Activated CD8-positive, alpha-beta T cell treated with anti-CD3 and anti-CD28 coated beads, Interleukin-2, amount 10 ng/mL, durations not matched to agents 7 days and 5 days (primary cell): Measurements from ENCODE around the gene SLFNL1. TPM values are rescaled to one million over a fixed set of nuclear protein-coding genes. Genes with fewer than 3 reads are reported as not detected.

Experiments used
- ATAC-seq: fragments of 150-1000 bp; cut with Tn5 transposase; one replicate; pipeline ENCODE4 v1.10.0; 2021; ENCODE audit warnings: moderate library complexity
- CTCF ChIA-PET: fragments of 350-600 bp; sonication (Branson Sonifier 250); formaldehyde crosslinking; loops from one replicate; lab custom pipeline; 2021; ENCODE audit warnings: antibody characterized with exemption; lab: Charles Lee
- POLR2A ChIA-PET: fragments of 350-600 bp; sonication (Branson Sonifier 250); formaldehyde crosslinking; loops from one replicate; lab custom pipeline; 2021; ENCODE audit warnings: antibody characterized with exemption; lab: Charles Lee
- DNase-seq: peaks from one replicate; pipeline ENCODE4 v3.0.0-alpha.2; 2020
- H3K27ac Mint-ChIP-seq: one replicate; pipeline ENCODE4 v1.8.0; 2021; ENCODE audit warnings: mild to moderate bottlenecking, mixed read lengths
- H3K27me3 Mint-ChIP-seq: one replicate; pipeline ENCODE4 v1.8.0; 2021; ENCODE audit warnings: low read depth, mixed read lengths
- H3K36me3 Mint-ChIP-seq: one replicate; pipeline ENCODE4 v1.8.0; 2021; ENCODE audit warnings: low read depth, mixed read lengths
- H3K4me1 Mint-ChIP-seq: one replicate; pipeline ENCODE4 v1.8.0; 2021; ENCODE audit warnings: low read depth, mixed read lengths
- H3K4me3 Mint-ChIP-seq: one replicate; pipeline ENCODE4 v1.8.0; 2021; ENCODE audit warnings: mild to moderate bottlenecking, mixed read lengths
- H3K9me3 Mint-ChIP-seq: one replicate; pipeline ENCODE4 v1.8.0; 2022; ENCODE audit warnings: mixed read lengths; ENCODE audit not compliant: insufficient read depth
- total RNA-seq, 2 experiments: library from RNA; stranded (reverse); gene quantifications; one replicate each; pipeline ENCODE4 v1.2.3, GENCODE V29; 2021

The SLFNL1 gene
- total RNA-seq, 2 experiments from 2014 or later, result 0.29 to 0.40 TPM

- Mint-ChIP-seq H3K36me3 (peaks cover 29% of the 10 kb centered on the region), H3K27me3 (no peaks in the 10 kb centered on the region), H3K27ac (no peak overlapping the region), H3K4me1 (no peaks in the 10 kb centered on the region), H3K9me3 (no peaks in the 10 kb centered on the region), H3K4me3 (no peak overlapping the region)
- POLR2A ChIA-PET, result no interaction called here
- no peak for DNase-seq
- CTCF ChIA-PET, result no interaction called here
- no peak for ATAC-seq
Observed at GRCh38 chr1:41033272-41033671, 11.7 kb upstream of the SLFNL1 start.

GRCh38 chr1:41032147-41032546 lies 10.6 kb upstream of the SLFNL1 start:
- Mint-ChIP-seq H3K36me3 (peaks cover 33% of the 10 kb centered on the region), H3K4me3 (no peak overlapping the region), H3K27ac (no peak overlapping the region), H3K27me3 (no peaks in the 10 kb centered on the region), H3K4me1 (no peaks in the 10 kb centered on the region), H3K9me3 (no peaks in the 10 kb centered on the region)
- ATAC-seq (no peak), DNase-seq (no peak)
- ChIA-PET CTCF (no interaction called here), POLR2A (no interaction called here)

GRCh38 chr1:41030872-41031616 lies 9.5 kb upstream of the SLFNL1 start:
- ATAC-seq (no peak), DNase-seq (no peak)
- ChIA-PET POLR2A (interaction anchor here (1.0 kb wide), 1 partner anchor 14 kb away, joined by 3 read pairs; no protein-coding TSS in a partner anchor), CTCF (no interaction called here)
- no peak overlapping the region for H3K4me3 Mint-ChIP-seq
- H3K36me3 Mint-ChIP-seq, result peaks cover 36% of the 10 kb centered on the region
- no peaks in the 10 kb centered on the region for H3K9me3 Mint-ChIP-seq
- H3K27ac Mint-ChIP-seq, result peak overlapping the region; percentile 16
- H3K27me3 Mint-ChIP-seq, result no peaks in the 10 kb centered on the region
- H3K4me1 Mint-ChIP-seq, result peaks cover 5% of the 10 kb centered on the region

GRCh38 chr1:41028034-41028642 lies 6.6 kb upstream of the SLFNL1 start:
- H3K27ac Mint-ChIP-seq, result no peak overlapping the region
- H3K27me3 Mint-ChIP-seq, result no peaks in the 10 kb centered on the region
- CTCF ChIA-PET, result no interaction called here
- peaks cover 39% of the 10 kb centered on the region for H3K36me3 Mint-ChIP-seq
- no peak overlapping the region for H3K4me3 Mint-ChIP-seq
- H3K9me3 Mint-ChIP-seq, result no peaks in the 10 kb centered on the region
- peaks cover 14% of the 10 kb centered on the region for H3K4me1 Mint-ChIP-seq
- POLR2A ChIA-PET, result no interaction called here
- ATAC-seq (no peak), DNase-seq (no peak)

GRCh38 chr1:41025979-41026819 lies 4.7 kb upstream of the SLFNL1 start:
- Mint-ChIP-seq H3K36me3 (peaks cover 31% of the 10 kb centered on the region), H3K9me3 (no peaks in the 10 kb centered on the region), H3K4me3 (no peak overlapping the region), H3K4me1 (peaks cover 22% of the 10 kb centered on the region), H3K27ac (peak overlapping the region; percentile 85), H3K27me3 (no peaks in the 10 kb centered on the region)
- ChIA-PET CTCF (no interaction called here), POLR2A (no interaction called here)
- DNase-seq (no peak), ATAC-seq (peak; percentile 8)

GRCh38 chr1:41024953-41025352 lies 3.4 kb upstream of the SLFNL1 start:
- Mint-ChIP-seq H3K27ac (peak overlapping the region; percentile 39), H3K9me3 (no peaks in the 10 kb centered on the region), H3K27me3 (no peaks in the 10 kb centered on the region), H3K4me3 (no peak overlapping the region), H3K4me1 (peaks cover 25% of the 10 kb centered on the region), H3K36me3 (peaks cover 26% of the 10 kb centered on the region)
- ChIA-PET POLR2A (no interaction called here), CTCF (interaction anchor here (1.6 kb wide), 1 partner anchor 76 kb away, joined by 4 read pairs; no protein-coding TSS in a partner anchor)
- ATAC-seq (no peak), DNase-seq (no peak)

GRCh38 chr1:41023279-41023990 lies 1.9 kb upstream of the SLFNL1 start:
- POLR2A ChIA-PET, result no interaction called here
- ATAC-seq, result no peak
- no peak overlapping the region for H3K4me3 Mint-ChIP-seq

GRCh38 chr1:41022424-41022823 lies 899 bp upstream of the SLFNL1 start:
- no peaks in the 10 kb centered on the region for H3K27me3 Mint-ChIP-seq
- H3K4me3 Mint-ChIP-seq, result no peak overlapping the region
- no peaks in the 10 kb centered on the region for H3K9me3 Mint-ChIP-seq
- ChIA-PET POLR2A (interaction anchor here (0.7 kb wide), 1 partner anchor 183 kb away, joined by 3 read pairs; no protein-coding TSS in a partner anchor), CTCF (no interaction called here)
- peaks cover 24% of the 10 kb centered on the region for H3K36me3 Mint-ChIP-seq
- no peak overlapping the region for H3K27ac Mint-ChIP-seq
- ATAC-seq (no peak), DNase-seq (no peak)
- peaks cover 25% of the 10 kb centered on the region for H3K4me1 Mint-ChIP-seq

More at GRCh38 chr1:41023279-41023990, 1.9 kb upstream of the SLFNL1 start:
- H3K4me1 Mint-ChIP-seq, result peaks cover 25% of the 10 kb centered on the region
- CTCF ChIA-PET, result interaction anchor here (1.6 kb wide), 1 partner anchor 74 kb away, joined by 4 read pairs; no protein-coding TSS in a partner anchor
- DNase-seq, result no peak
- H3K27me3 Mint-ChIP-seq, result no peaks in the 10 kb centered on the region
- peaks cover 28% of the 10 kb centered on the region for H3K36me3 Mint-ChIP-seq
- no peaks in the 10 kb centered on the region for H3K9me3 Mint-ChIP-seq
- no peak overlapping the region for H3K27ac Mint-ChIP-seq

- DNase-seq (no peak), ATAC-seq (no peak)
- POLR2A ChIA-PET, result interaction anchor here (0.6 kb wide), 1 partner anchor 31 kb away, joined by 3 read pairs; no protein-coding TSS in a partner anchor
- Mint-ChIP-seq H3K9me3 (no peaks in the 10 kb centered on the region), H3K36me3 (peaks cover 23% of the 10 kb centered on the region), H3K27ac (no peak overlapping the region), H3K4me3 (no peak overlapping the region), H3K4me1 (peaks cover 17% of the 10 kb centered on the region), H3K27me3 (no peaks in the 10 kb centered on the region)
- CTCF ChIA-PET, result interaction anchor here (1.7 kb wide), 1 partner anchor 17 kb away, joined by 6 read pairs; no protein-coding TSS in a partner anchor
Observed at GRCh38 chr1:41020654-41021053, 871 bp downstream of the SLFNL1 start.

GRCh38 chr1:41020109-41020576 lies 1.4 kb downstream of the SLFNL1 start:
- Mint-ChIP-seq H3K36me3 (peaks cover 21% of the 10 kb centered on the region), H3K27ac (no peak overlapping the region), H3K27me3 (no peaks in the 10 kb centered on the region), H3K4me1 (peaks cover 14% of the 10 kb centered on the region), H3K9me3 (no peaks in the 10 kb centered on the region), H3K4me3 (no peak overlapping the region)
- ChIA-PET POLR2A (no interaction called here), CTCF (no interaction called here)
- DNase-seq, result no peak
- ATAC-seq, result no peak

- Mint-ChIP-seq H3K27me3 (no peaks in the 10 kb centered on the region), H3K4me3 (no peak overlapping the region), H3K4me1 (peaks cover 18% of the 10 kb centered on the region), H3K9me3 (no peaks in the 10 kb centered on the region), H3K36me3 (peaks cover 25% of the 10 kb centered on the region), H3K27ac (peak overlapping the region; percentile 66)
- DNase-seq, result no peak
- CTCF ChIA-PET, result no interaction called here
- no peak for ATAC-seq
- POLR2A ChIA-PET, result no interaction called here
Observed at GRCh38 chr1:41019353-41019745, 2.2 kb downstream of the SLFNL1 start.
